Measurements from ENCODE around the gene NXPH3.

The NXPH3 gene

GRCh38 chr17:49576917-49577649 is 1.4 kb downstream of the NXPH3 start:
- no peak for DNase-seq

- DNase-seq = no peak
Measured at GRCh38 chr17:49577650-49577934, 1.9 kb downstream of the NXPH3 start.

GRCh38 chr17:49577963-49578362 is 2.3 kb downstream of the NXPH3 start:
- DNase-seq = no peak

GRCh38 chr17:49578414-49578813 is 2.7 kb downstream of the NXPH3 start:
- no peak for DNase-seq

DNA sequence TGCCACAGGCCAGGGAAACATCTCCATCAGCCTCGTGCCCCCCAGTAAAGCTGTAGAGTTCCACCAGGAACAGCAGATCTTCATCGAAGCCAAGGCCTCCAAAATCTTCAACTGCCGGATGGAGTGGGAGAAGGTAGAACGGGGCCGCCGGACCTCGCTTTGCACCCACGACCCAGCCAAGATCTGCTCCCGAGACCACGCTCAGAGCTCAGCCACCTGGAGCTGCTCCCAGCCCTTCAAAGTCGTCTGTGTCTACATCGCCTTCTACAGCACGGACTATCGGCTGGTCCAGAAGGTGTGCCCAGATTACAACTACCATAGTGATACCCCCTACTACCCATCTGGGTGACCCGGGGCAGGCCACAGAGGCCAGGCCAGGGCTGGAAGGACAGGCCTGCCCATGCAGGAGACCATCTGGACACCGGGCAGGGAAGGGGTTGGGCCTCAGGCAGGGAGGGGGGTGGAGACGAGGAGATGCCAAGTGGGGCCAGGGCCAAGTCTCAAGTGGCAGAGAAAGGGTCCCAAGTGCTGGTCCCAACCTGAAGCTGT is 3.4 kb downstream of the NXPH3 start:
- DNase-seq = no peak

DNA sequence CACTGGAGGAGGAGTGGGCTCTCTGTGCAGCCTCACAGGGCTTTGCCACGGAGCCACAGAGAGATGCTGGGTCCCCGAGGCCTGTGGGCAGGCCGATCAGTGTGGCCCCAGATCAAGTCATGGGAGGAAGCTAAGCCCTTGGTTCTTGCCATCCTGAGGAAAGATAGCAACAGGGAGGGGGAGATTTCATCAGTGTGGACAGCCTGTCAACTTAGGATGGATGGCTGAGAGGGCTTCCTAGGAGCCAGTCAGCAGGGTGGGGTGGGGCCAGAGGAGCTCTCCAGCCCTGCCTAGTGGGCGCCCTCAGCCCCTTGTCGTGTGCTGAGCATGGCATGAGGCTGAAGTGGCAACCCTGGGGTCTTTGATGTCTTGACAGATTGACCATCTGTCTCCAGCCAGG is 3.9 kb downstream of the NXPH3 start:
- no peak for DNase-seq

DNA sequence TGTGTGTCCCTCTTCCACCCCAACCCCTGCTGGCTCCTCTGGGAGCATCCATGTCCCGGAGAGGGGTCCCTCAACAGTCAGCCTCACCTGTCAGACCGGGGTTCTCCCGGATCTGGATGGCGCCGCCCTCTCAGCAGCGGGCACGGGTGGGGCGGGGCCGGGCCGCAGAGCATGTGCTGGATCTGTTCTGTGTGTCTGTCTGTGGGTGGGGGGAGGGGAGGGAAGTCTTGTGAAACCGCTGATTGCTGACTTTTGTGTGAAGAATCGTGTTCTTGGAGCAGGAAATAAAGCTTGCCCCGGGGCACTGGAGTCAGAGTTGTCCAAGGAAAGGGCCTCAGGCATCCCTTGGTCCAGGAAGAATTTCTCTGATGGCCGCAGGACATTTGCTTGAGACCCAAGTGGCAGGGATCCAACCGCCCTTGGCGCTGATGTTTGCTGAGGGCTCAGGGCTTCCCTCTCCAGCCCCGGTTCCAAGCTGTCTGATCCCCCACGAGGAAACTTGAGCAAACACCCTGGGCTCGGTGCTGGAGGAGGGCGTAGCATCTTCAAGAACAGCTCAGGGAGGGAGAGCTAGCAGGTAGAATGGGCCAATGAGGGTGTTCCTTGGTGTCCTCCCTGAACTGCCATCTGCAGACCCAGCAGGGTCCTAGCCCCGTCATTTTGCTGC is 4.5 kb downstream of the NXPH3 start:
- no peak for DNase-seq

DNA sequence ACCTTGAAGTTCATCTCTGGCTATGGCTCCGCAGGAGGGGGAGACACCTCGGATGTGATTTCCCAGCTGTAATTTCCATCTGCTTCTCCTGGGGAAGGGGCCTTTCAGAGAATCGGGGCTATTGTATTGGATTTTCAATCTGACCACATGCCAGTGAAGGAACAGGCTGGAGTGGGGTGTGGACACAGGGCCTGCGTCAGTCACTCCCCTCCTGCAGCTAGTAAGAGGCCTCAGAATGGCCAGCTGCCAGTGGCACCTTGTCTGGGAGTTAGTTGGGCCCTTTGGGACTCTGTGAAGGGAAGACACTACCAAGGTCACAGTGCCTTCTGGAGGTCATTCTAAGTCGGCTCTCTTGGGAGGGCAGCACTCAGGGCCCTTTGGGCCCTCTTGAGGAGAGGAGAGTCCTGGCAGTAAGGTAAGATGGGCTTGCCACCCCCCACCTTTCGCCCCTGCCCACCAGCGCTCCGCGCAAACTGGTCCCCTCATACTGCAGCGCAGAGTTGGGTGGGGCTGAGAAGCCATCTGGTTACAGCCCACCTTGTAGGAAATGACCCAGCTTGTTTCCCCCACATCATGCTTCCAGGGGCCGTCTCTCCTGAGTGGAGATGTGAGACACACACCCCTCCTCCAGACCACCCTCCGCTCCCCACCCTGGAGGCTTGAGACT is 5.4 kb downstream of the NXPH3 start:
- DNase-seq = no peak

DNA sequence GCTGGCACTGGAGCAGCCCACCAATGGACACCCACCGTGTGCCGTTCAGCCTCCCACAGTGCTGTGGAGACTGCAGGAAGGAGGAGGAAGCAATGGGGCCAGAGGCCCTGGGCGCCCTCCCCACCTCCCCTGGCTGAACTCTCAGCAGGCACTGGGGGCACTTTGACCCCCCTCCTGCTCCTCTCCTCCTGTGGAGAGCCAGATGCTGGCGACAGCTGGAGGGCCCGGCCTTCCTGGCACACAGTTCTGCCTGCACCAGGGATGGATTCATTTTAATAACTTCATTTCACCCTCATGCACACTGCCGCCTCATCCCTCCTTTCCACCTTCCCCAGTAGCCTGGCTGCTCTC is 6.0 kb downstream of the NXPH3 start:
- DNase-seq = no peak

- no peak for DNase-seq
Measured at GRCh38 chr17:49582055-49582722, 6.5 kb downstream of the NXPH3 start.

- DNase-seq = no peak
Measured at GRCh38 chr17:49582789-49583188, 7.1 kb downstream of the NXPH3 start.

DNA sequence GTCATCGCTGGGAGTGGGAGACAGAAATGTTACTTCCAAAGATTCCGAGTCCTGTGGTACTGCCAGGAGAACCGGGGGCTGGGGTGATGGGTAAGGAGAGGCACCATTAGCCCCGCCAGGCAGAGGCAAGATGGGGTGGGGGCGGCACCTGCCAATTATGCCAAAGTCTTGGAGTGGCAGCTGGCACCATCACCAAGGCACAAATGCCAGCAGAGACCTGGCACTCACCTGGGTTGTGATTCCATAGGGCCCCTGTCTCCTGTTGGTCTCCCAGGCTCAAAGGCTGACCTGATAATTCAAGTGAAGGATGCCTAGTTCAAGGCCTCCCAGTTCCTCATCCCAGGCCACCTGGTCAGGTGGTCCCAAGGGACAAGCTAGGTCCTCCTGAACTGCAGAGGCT is 7.6 kb downstream of the NXPH3 start:
- no peak for DNase-seq

DNA sequence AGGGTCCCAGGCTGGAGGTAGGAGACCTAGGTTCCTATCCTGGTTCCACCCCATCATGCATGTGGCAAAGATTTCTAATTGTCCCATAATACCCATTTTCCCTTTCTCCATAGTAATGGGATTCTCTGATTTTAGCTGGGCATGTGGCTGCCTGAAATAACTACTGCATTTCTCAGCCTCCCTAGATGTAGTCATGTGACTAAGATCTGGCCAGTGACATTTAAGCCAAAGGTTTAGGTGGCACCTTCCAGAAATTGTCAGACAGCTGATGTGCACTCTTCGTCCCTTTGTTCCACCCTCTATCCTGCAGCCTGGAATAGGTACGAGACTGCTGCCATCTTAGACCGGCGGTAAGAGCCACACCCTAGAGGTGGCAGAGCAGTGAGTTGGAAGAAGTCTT is 8.2 kb downstream of the NXPH3 start:
- DNase-seq = no peak

GRCh38 chr17:49585422-49586027 is 9.9 kb downstream of the NXPH3 start:
- no peak for DNase-seq

GRCh38 chr17:49587366-49588073 is 11.8 kb downstream of the NXPH3 start:
- no peak for DNase-seq

GRCh38 chr17:49588312-49588711 is 12.6 kb downstream of the NXPH3 start:
- no peak for DNase-seq

GRCh38 chr17:49588726-49589576 is 13.3 kb downstream of the NXPH3 start:
- DNase-seq = no peak

DNA sequence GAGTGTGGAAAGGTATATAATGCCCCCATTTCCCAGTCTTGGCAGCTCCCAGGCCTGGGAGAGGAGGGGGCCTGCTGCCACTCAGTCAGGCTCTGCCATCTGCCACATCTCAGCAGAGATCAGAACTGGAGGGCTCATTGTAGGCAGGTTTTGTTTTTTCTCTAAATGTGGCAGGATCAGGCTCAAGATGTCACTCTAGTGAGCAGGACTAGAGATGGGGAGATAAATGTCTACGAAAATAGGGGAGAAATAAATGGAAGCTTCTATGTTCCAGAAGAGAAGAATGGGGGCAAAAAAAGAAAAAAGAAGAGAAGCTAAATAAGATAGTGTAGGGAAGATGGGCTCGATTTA is 13.9 kb downstream of the NXPH3 start:
- no peak for DNase-seq

- no peak for DNase-seq
Measured at GRCh38 chr17:49590874-49591273, 15.2 kb downstream of the NXPH3 start.

DNA sequence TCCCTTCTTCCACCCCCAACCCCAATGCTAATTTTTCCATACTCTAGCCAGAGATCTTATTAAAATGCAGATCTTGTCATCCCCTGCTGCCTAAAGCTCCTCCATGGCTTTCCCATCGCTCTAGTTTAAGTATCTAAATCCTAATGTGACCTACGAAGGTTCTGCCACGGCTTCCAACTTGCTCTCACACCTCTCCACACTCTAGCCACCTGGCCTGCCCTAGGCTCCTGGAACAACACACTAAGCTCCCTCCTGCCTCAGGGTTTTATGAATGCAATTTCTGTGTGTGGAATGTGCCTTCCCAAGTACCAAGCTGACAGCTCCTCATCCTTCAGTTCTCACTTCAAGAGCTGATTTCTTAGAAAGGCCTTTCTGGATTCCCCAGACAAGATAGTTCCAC is 16.6 kb downstream of the NXPH3 start:
- no peak for DNase-seq

DNA sequence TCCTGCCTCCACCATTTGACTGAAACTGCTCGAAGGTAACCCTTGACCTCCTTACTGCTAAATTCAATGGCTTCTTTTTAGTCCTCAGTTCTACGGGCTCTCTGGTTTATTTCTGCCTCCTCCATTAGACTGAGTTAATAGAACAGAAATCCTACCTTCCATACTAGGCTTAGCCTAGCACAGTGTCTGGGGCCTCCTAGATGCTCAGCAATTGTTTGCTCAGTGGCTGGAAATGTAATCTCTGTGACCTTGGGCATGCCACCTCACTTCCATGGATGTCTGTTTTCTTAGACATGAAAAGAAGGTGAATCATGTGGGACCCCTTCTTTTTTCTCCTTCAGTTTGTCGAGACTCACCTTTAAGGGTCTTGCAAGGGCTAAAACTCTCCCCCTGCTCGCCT is 19.7 kb downstream of the NXPH3 start:
- DNase-seq = no peak

- DNase-seq = no peak
Measured at GRCh38 chr17:49595980-49596379, 20.3 kb downstream of the NXPH3 start.
